Measurements from ENCODE around the gene CHRDL2. TPM values are rescaled to one million over a fixed set of nuclear protein-coding genes. Genes with fewer than 3 reads are reported as not detected.
A peak's percentile ranks its signal among the peaks of the same experiment; 100 is the strongest.

CHRDL2 gene
- total RNA-seq, 2 donors from 2014 or later: 0.09 to 9.1 TPM

- H3K4me1 ChIP-seq (replicated peaks): no peaks in the 10 kb centered on the region
- no peaks in the 10 kb centered on the region for H3K27me3 ChIP-seq (replicated peaks; ENCODE audit: insufficient read depth)
- H3K9me3 ChIP-seq: no peaks in the 10 kb centered on the region
- intact Hi-C loops (cut with DNase I): loop anchor here (5.0 kb wide), 1 partner anchor 84 kb away; no protein-coding TSS in a partner anchor
- H3K27ac ChIP-seq: peak overlapping the region; percentile 19 to 63
- no peak overlapping the region for H3K4me3 ChIP-seq
- H3K36me3 ChIP-seq: no peaks in the 10 kb centered on the region
- 69% methylated on average over 6 of the region's 6 CpGs for WGBS
- TF ChIP-seq POLR2AphosphoS5 (IDR thresholded peaks at IDR 0.05): no peak
- TF ChIP-seq CTCF (IDR thresholded peaks at IDR 0.05): no peak
- no peak for TF ChIP-seq POLR2A (IDR thresholded peaks at IDR 0.05)
- no peak for DNase-seq (ENCODE audit: low spot score)
Measured at GRCh38 chr11:74696500-74696899, 34.7 kb downstream of the CHRDL2 start.

GRCh38 chr11:74695705-74696280 is 35.4 kb downstream of the CHRDL2 start:
- H3K9me3 ChIP-seq: no peaks in the 10 kb centered on the region
- H3K27ac ChIP-seq: no peak overlapping the region
- intact Hi-C loops (cut with DNase I): loop anchor here (5.0 kb wide), 1 partner anchor 83 kb away; no protein-coding TSS in a partner anchor
- no peak for TF ChIP-seq POLR2AphosphoS5 (IDR thresholded peaks at IDR 0.05)
- no peak for TF ChIP-seq CTCF (IDR thresholded peaks at IDR 0.05)
- no peak for TF ChIP-seq POLR2A (IDR thresholded peaks at IDR 0.05)
- no peaks in the 10 kb centered on the region for H3K4me1 ChIP-seq (replicated peaks)
- no peak overlapping the region for H3K4me3 ChIP-seq
- H3K36me3 ChIP-seq: no peaks in the 10 kb centered on the region
- no peak for DNase-seq (ENCODE audit: low spot score)
- 94% methylated on average over 11 of the region's 11 CpGs for WGBS
- H3K27me3 ChIP-seq (replicated peaks; ENCODE audit: insufficient read depth): no peaks in the 10 kb centered on the region

- no peaks in the 10 kb centered on the region for H3K27me3 ChIP-seq (replicated peaks; ENCODE audit: insufficient read depth)
- intact Hi-C loops (cut with DNase I): loop anchor here (5.0 kb wide), 2 partner anchors 33 to 52 kb away; no protein-coding TSS in a partner anchor
- H3K9me3 ChIP-seq: no peaks in the 10 kb centered on the region
- no peaks in the 10 kb centered on the region for H3K4me1 ChIP-seq (replicated peaks)
- no peak overlapping the region for H3K4me3 ChIP-seq
- no peak overlapping the region for H3K27ac ChIP-seq
- no peaks in the 10 kb centered on the region for H3K36me3 ChIP-seq
- TF ChIP-seq CTCF (IDR thresholded peaks at IDR 0.05) (peak in 1 of 4 experiments; percentile 15), POLR2AphosphoS5 (IDR thresholded peaks at IDR 0.05) (no peak)
- no peak for DNase-seq (ENCODE audit: low spot score)
- WGBS: 61% methylated on average over 10 of the region's 10 CpGs
Measured at GRCh38 chr11:74694136-74694930, 36.9 kb downstream of the CHRDL2 start.

GRCh38 chr11:74693531-74693930 is 37.7 kb downstream of the CHRDL2 start:
- 73% methylated on average over 5 of the region's 5 CpGs for WGBS
- intact Hi-C loops (cut with DNase I): loop anchor here (5.0 kb wide), 2 partner anchors 34 to 51 kb away; no protein-coding TSS in a partner anchor
- no peaks in the 10 kb centered on the region for H3K36me3 ChIP-seq
- no peak overlapping the region for H3K27ac ChIP-seq
- TF ChIP-seq CTCF (IDR thresholded peaks at IDR 0.05): no peak
- TF ChIP-seq POLR2AphosphoS5 (IDR thresholded peaks at IDR 0.05): no peak
- no peak for TF ChIP-seq POLR2A (IDR thresholded peaks at IDR 0.05)
- H3K4me3 ChIP-seq: no peak overlapping the region
- H3K9me3 ChIP-seq: no peaks in the 10 kb centered on the region
- no peaks in the 10 kb centered on the region for H3K4me1 ChIP-seq (replicated peaks)
- H3K27me3 ChIP-seq (replicated peaks; ENCODE audit: insufficient read depth): no peaks in the 10 kb centered on the region
- DNase-seq (ENCODE audit: low spot score): no peak
